SK-N-SH (cell line): ENCODE data around the gene LRCOL1. TPM values are rescaled to one million over a fixed set of nuclear protein-coding genes. Genes with fewer than 3 reads are reported as not detected.

Experiments used
- CTCF ChIA-PET: fragments of 300-600, 350-600 bp; formaldehyde crosslinking; extraction: SDS; loops from one replicate; lab custom pipeline; 2021; lab: Yijun Ruan, JAX
- POLR2A ChIA-PET: fragments of 350-600 bp; sonication (Branson Sonifier 250); formaldehyde crosslinking; extraction: SDS; loops from one replicate; lab custom pipeline; 2020; ENCODE audit warnings: antibody characterized with exemption, inconsistent platforms; lab: Yijun Ruan, JAX
- DNase-seq: peaks from one replicate; pipeline ENCODE4 v3.0.0; 2012
- H2AFZ ChIP-seq: fragments of 200-600 bp; sonication (generic); 2 replicates; pipeline ENCODE4 v1.8.1; 2016; ENCODE audit warnings: antibody characterized with exemption, mild to moderate bottlenecking, low read depth
- H3F3A ChIP-seq: fragments of 200-600 bp; sonication (generic); replicated peaks from 2 replicates; pipeline ENCODE3; 2016; ENCODE audit warnings: antibody characterized with exemption, mild to moderate bottlenecking; ENCODE audit not compliant: insufficient read depth
- H3K27ac ChIP-seq, 2 experiments: fragments of 200-500 bp in 1 of 2; fragments of 200-600 bp in 1 of 2; sonication (Bioruptor generic) in 1 of 2; sonication (generic), shearing (Covaris generic) in 1 of 2; 2 replicates each; pipeline versions ENCODE4 v1.5.1 to v1.6.1; 2014 to 2016; ENCODE audit warnings: low read depth in 2 of 2, inconsistent platforms in 1 of 2, low read length in 1 of 2, mild to moderate bottlenecking in 1 of 2, mixed read lengths in 1 of 2
- H3K27me3 ChIP-seq: fragments of 200-600 bp; sonication (generic), shearing (Covaris generic); 2 replicates; pipeline ENCODE4 v1.6.1; 2016; ENCODE audit warnings: mixed run types; ENCODE audit not compliant: insufficient read depth
- H3K36me3 ChIP-seq, 2 experiments: fragments of 200-500 bp in 1 of 2; fragments of 200-600 bp in 1 of 2; sonication (Bioruptor generic) in 1 of 2; sonication (generic) in 1 of 2; replicated peaks in 1 of 2; 2 replicates each; pipeline versions ENCODE3 to v1.5.1; 2014 to 2016; ENCODE audit warnings: low read length in 1 of 2, mild to moderate bottlenecking in 1 of 2; ENCODE audit not compliant: insufficient read depth in 2 of 2, control insufficient read depth in 1 of 2
- H3K4me1 ChIP-seq, 2 experiments: fragments of 200-500 bp in 1 of 2; fragments of 200-600 bp in 1 of 2; sonication (Bioruptor generic) in 1 of 2; sonication (generic), shearing (Covaris generic) in 1 of 2; 2 replicates each; pipeline versions ENCODE4 v1.5.1 to v1.6.1; 2014 to 2016; ENCODE audit warnings: low read depth in 1 of 2, low read length in 1 of 2, mixed run types in 1 of 2; ENCODE audit not compliant: insufficient read depth in 2 of 2, control insufficient read depth in 1 of 2
- H3K4me2 ChIP-seq: fragments of 200-600 bp; sonication (generic), shearing (Covaris generic); 2 replicates; pipeline ENCODE4 v1.6.1; 2017; ENCODE audit warnings: mixed run types
- H3K4me3 ChIP-seq, 2 experiments: fragments of 200-500 bp in 1 of 2; fragments of 200-600 bp in 1 of 2; sonication (Bioruptor generic) in 1 of 2; sonication (generic), shearing (Covaris generic) in 1 of 2; 2 replicates each; pipeline versions ENCODE4 v1.5.1 to v1.8.1; 2014 to 2016; ENCODE audit warnings: low read depth in 2 of 2, inconsistent platforms in 1 of 2, low read length in 1 of 2, mild to moderate bottlenecking in 1 of 2, mixed read lengths in 1 of 2, moderate library complexity in 1 of 2
- H3K79me2 ChIP-seq: fragments of 200-600 bp; sonication (generic); 2 replicates; pipeline ENCODE4 v1.8.1; 2017; ENCODE audit warnings: mild to moderate bottlenecking; ENCODE audit not compliant: insufficient read depth
- H3K9ac ChIP-seq: fragments of 200-600 bp; sonication (generic); 2 replicates; pipeline ENCODE4 v1.6.1; 2017; ENCODE audit warnings: mixed run types
- H3K9me2 ChIP-seq: fragments of 200-600 bp; sonication (generic); 2 replicates; pipeline ENCODE4 v1.6.1; 2017; ENCODE audit warnings: mixed run types
- H3K9me3 ChIP-seq: fragments of 200-600 bp; sonication (generic); 2 replicates; pipeline ENCODE4 v1.6.1; 2017; ENCODE audit warnings: mixed run types, mild to moderate bottlenecking, moderate library complexity
- H4K20me1 ChIP-seq: fragments of 200-600 bp; sonication (generic); 2 replicates; pipeline ENCODE4 v1.6.1; 2017; ENCODE audit warnings: mild to moderate bottlenecking, mixed run types; ENCODE audit not compliant: insufficient read depth
- CTCF ChIP-seq: fragments of 200-600 bp; sonication (generic); IDR thresholded peaks from 2 replicates; pipeline ENCODE4 v1.6.1; 2017; ENCODE audit warnings: antibody characterized with exemption, mild to moderate bottlenecking, moderate library complexity
- ELF1 ChIP-seq: IDR thresholded peaks from 2 replicates; pipeline ENCODE4 v1.4.0; 2012
- EP300 ChIP-seq, 2 experiments: IDR thresholded peaks; 2 replicates each; pipeline versions ENCODE4 v1.4.0 to v1.6.1; 2012; ENCODE audit warnings: borderline replicate concordance in 1 of 2, low read depth in 1 of 2, low read length in 1 of 2
- EZH2phosphoT487 ChIP-seq: fragments of 200-600 bp; sonication (generic); IDR thresholded peaks from 2 replicates; pipeline ENCODE4 v1.6.1; 2017; ENCODE audit warnings: low read depth, mixed run types, mild to moderate bottlenecking, antibody characterized with exemption, moderate library complexity, borderline replicate concordance
- FOXJ3 ChIP-seq: sonication (generic); formaldehyde crosslinking; IDR thresholded peaks from 2 replicates; pipeline ENCODE4 v1.5.1; 2020; ENCODE audit warnings: mild to moderate bottlenecking, missing genetic modification reagents
- FOXM1 ChIP-seq: IDR thresholded peaks from 2 replicates; pipeline ENCODE4 v1.4.0; 2012; ENCODE audit warnings: low read depth, mild to moderate bottlenecking
- GATA2 ChIP-seq: sonication (generic); formaldehyde crosslinking; IDR thresholded peaks from 2 replicates; pipeline ENCODE4 v1.5.0; 2020; ENCODE audit warnings: mild to moderate bottlenecking, missing genetic modification reagents
- MEF2A ChIP-seq: IDR thresholded peaks from 2 replicates; pipeline ENCODE4 v1.4.0; 2012; ENCODE audit warnings: low read depth, borderline replicate concordance
- NFIC ChIP-seq: IDR thresholded peaks from 2 replicates; pipeline ENCODE4 v1.4.0; 2012; ENCODE audit warnings: borderline replicate concordance
- RAD21 ChIP-seq: IDR thresholded peaks from 2 replicates; pipeline ENCODE4 v1.6.1; 2012; ENCODE audit warnings: mild to moderate bottlenecking, low read length
- RCOR1 ChIP-seq: fragments of 150-350 bp; IDR thresholded peaks from 2 replicates; pipeline ENCODE4 v1.6.1; 2017; ENCODE audit warnings: antibody characterized with exemption, low read length
- RXRA ChIP-seq: IDR thresholded peaks from 2 replicates; pipeline ENCODE4 v1.4.0; 2012; ENCODE audit warnings: low read depth, mild to moderate bottlenecking, borderline replicate concordance
- YY1 ChIP-seq: IDR thresholded peaks from 2 replicates; pipeline ENCODE4 v1.4.0; 2012; ENCODE audit warnings: low read depth, mild to moderate bottlenecking
- WGBS: methylation state at CpG from one replicate; pipeline ENCODE4 v1.1.6; 2017; ENCODE audit warnings: low lambda C conversion rate; 5-methylcytosine and 5-hydroxymethylcytosine counted together
- polyA plus RNA-seq, 3 experiments: library from polyadenylated mRNA; depleted of rRNA; stranded (reverse); fragments of >200 nt; gene quantifications; 2 replicates each; pipeline ENCODE4 v1.2.3, GENCODE V29; 2012
- TF ChIP-seq, protein P1 (sequence below): fragments of 150-350 bp; IDR thresholded peaks from 2 replicates; pipeline ENCODE4 v1.6.1; 2016; ENCODE audit warnings: mild to moderate bottlenecking, low read depth, low read length
- TF ChIP-seq, protein P2 (sequence below): IDR thresholded peaks from 2 replicates; pipeline ENCODE4; 2012
- TF ChIP-seq, protein P3 (sequence below): IDR thresholded peaks from 2 replicates; pipeline ENCODE4 v1.4.0; 2012; ENCODE audit warnings: low read depth, borderline replicate concordance

Gene LRCOL1
- polyA plus RNA-seq, 1 of the 3 experiments (the other 2 are of a cell fraction) = 1.1 TPM

DNA sequence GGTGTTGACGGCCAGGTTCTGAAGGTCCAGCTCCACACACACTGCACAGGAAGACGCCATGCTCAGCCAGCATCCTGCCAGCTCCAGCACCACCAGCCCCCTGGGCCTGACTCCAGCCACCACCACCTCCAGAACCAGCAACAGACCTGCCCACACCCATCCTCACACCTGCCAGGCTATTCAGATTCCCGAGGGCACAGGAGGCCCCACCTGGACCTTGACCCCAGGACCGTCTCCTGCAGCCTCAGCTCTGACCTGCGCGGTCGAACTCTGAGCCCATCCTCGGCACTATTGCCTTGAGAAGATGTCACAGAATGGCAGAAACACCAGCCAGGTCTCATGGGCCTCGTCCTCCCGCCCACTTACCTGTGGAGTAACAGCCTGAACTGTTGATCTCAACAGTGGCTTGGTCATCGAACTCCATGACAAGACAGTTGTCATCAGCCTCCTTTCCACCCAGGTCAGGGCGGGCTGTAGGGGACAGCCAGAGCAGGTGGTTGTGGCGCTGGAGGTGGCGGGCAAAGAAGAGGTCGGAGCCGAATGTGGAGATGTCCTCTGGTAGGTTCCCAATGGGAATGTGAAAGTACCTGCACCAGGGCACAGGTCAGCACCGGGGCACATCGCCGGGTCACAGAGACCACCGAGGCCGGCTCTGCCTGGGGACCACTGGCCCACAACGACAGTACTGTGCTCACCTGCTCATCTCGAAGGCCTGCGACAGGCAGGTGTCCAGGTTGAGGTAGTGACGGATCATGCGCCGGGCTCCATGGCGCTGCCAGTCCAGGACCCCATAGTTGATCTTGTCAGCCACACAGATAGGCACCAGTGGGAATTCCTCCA lies 31.6 kb upstream of the LRCOL1 start:
- no peak for DNase-seq
- H3K4me3 ChIP-seq = no peak overlapping the region
- no peaks in the 10 kb centered on the region for H3K9me2 ChIP-seq
- no peaks in the 10 kb centered on the region for H3K79me2 ChIP-seq
- H3K4me2 ChIP-seq = no peak overlapping the region
- ChIA-PET CTCF (interaction anchor here (0.9 kb wide), 1 partner anchor 21 kb away, joined by 3 read pairs; no protein-coding TSS in a partner anchor), POLR2A (no interaction called here)
- no peak overlapping the region for H2AFZ ChIP-seq
- H4K20me1 ChIP-seq = no peaks in the 10 kb centered on the region
- no peak overlapping the region for H3K27ac ChIP-seq
- TF ChIP-seq RAD21 = no peak
- TF ChIP-seq RCOR1 = no peak
- TF ChIP-seq, protein P1, sequence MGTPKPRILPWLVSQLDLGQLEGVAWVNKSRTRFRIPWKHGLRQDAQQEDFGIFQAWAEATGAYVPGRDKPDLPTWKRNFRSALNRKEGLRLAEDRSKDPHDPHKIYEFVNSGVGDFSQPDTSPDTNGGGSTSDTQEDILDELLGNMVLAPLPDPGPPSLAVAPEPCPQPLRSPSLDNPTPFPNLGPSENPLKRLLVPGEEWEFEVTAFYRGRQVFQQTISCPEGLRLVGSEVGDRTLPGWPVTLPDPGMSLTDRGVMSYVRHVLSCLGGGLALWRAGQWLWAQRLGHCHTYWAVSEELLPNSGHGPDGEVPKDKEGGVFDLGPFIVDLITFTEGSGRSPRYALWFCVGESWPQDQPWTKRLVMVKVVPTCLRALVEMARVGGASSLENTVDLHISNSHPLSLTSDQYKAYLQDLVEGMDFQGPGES = no peak
- no peak for TF ChIP-seq GATA2 (CRISPR knock-in tag)
- no peak for TF ChIP-seq FOXM1
- no peak for TF ChIP-seq MEF2A
- TF ChIP-seq CTCF = no peak
- TF ChIP-seq, protein P2, sequence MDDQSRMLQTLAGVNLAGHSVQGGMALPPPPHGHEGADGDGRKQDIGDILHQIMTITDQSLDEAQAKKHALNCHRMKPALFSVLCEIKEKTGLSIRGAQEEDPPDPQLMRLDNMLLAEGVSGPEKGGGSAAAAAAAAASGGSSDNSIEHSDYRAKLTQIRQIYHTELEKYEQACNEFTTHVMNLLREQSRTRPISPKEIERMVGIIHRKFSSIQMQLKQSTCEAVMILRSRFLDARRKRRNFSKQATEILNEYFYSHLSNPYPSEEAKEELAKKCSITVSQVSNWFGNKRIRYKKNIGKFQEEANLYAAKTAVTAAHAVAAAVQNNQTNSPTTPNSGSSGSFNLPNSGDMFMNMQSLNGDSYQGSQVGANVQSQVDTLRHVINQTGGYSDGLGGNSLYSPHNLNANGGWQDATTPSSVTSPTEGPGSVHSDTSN = no peak
- TF ChIP-seq, protein P3, sequence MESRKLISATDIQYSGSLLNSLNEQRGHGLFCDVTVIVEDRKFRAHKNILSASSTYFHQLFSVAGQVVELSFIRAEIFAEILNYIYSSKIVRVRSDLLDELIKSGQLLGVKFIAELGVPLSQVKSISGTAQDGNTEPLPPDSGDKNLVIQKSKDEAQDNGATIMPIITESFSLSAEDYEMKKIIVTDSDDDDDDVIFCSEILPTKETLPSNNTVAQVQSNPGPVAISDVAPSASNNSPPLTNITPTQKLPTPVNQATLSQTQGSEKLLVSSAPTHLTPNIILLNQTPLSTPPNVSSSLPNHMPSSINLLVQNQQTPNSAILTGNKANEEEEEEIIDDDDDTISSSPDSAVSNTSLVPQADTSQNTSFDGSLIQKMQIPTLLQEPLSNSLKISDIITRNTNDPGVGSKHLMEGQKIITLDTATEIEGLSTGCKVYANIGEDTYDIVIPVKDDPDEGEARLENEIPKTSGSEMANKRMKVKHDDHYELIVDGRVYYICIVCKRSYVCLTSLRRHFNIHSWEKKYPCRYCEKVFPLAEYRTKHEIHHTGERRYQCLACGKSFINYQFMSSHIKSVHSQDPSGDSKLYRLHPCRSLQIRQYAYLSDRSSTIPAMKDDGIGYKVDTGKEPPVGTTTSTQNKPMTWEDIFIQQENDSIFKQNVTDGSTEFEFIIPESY = no peak
- no peak for TF ChIP-seq ELF1
- TF ChIP-seq YY1 = no peak
- TF ChIP-seq NFIC = no peak
- TF ChIP-seq RXRA = no peak
- no peak for TF ChIP-seq EZH2phosphoT487
- TF ChIP-seq FOXJ3 (CRISPR knock-in tag) = no peak
- TF ChIP-seq EP300 (IDR thresholded peaks at IDR 0.05; ENCODE audit: borderline replicate concordance in 1 of 2, low read depth in 1 of 2, low read length in 1 of 2) = no peak
- 97% methylated on average over 19 of the region's 28 CpGs for WGBS
- H3K9ac ChIP-seq = no peak overlapping the region
- H3K27me3 ChIP-seq = no peaks in the 10 kb centered on the region
- peaks cover 4 to 14% of the 10 kb centered on the region in 2 experiments for H3K36me3 ChIP-seq
- no peaks in the 10 kb centered on the region for H3K9me3 ChIP-seq
- no peaks in the 10 kb centered on the region for H3F3A ChIP-seq
- no peaks in the 10 kb centered on the region for H3K4me1 ChIP-seq
